Measurements from ENCODE around the gene COPE. TPM values are rescaled to one million over a fixed set of nuclear protein-coding genes. Genes with fewer than 3 reads are reported as not detected.

The COPE gene
- total and polyA plus RNA-seq, 2 of the 8 experiments (the other 6 are each of a cell fraction or from before 2014, with no cell fraction given): 178 to 356 TPM

DNA sequence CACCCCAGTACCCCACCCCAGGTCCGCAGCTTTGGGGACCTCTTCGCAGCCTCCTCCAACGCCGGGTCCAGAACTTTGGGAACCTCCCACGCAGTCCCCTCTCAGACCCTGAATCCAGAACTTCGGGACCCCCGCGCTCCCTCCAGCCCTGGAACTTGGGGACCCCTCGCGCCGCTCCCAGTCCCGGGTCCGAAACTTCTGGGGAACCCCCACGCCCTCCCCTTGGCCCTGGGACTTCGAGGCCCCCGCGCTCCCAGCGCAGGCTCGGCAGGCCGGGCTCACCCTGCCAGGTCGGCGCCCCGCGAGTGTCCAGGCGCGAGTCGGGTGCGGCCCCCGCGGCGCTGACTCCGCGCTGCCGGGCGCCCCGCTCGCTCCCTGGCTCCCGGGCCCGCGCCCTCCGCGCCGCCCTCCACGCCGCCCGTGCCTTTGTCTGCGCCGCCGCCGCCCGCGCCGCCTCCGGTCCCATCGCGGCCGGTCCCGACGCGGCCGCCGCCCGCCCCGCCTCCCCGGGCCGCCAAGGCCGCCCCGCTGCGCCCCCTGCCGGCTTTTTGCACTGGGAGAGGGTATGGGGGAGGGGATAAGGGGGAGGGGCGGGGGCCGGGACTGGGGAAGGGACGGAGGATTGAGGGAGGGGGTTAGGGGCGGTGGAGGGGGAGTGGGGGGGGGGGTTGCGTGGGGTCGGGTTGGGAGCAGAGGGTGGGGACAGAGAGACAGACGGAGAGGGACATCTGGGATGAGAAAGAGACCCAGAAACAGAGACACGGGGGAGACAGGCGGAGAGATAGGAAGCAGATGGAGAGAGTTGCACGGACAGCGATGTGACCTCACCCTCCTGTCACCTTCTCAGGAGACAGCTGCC lies 21.8 kb upstream of the COPE start, which contains the start of gene HOMER3:
Gene HOMER3 (minus strand): TSS at position 449 of the 859 bp plus-strand sequence. CDS start 2,235 bp downstream, outside the sequence.
- Histone ChIP-seq H2AK5ac (ENCODE audit: low read depth, low read length) (no peak within 1 kb of the TSS; the same call in 1 of the 2 replicates), H3K4me1 (replicated peaks in 1 of 4; ENCODE audit: control insufficient read depth in 3 of 4, insufficient read depth in 4 of 4, low read length in 3 of 4) (peaks cover 5 to 18% (median 9%) of the 10 kb centered on the region in 4 experiments), H3K27ac (ENCODE audit: low read depth, low read length) (no peak within 1 kb of the TSS; the same call in 1 of the 2 replicates), H3K4me2 (ENCODE audit: insufficient read depth in 1 of 2, low read depth in 2 of 2, low read length in 2 of 2) (peak within 1 kb of the TSS; percentile 70 to 80), H2BK120ac (replicated peaks; ENCODE audit: low read depth, low read length) (peak within 1 kb of the TSS; percentile 54), H3K79me1 (ENCODE audit: low read depth, low read length) (peaks cover 3% of the 10 kb centered on the region; the same call in 1 of the 2 replicates), H3K56ac (replicated peaks; ENCODE audit: insufficient read length, low read depth, low read length) (peak within 1 kb of the TSS; percentile 39), H2AFZ (ENCODE audit: low read length) (no peak within 1 kb of the TSS), H2BK5ac (ENCODE audit: low read depth, low read length) (no peak within 1 kb of the TSS), H3K9me3 (ENCODE audit: insufficient read depth in 2 of 2, low read depth in 1 of 2, low read length in 1 of 2) (no peaks in the 10 kb centered on the region), H4K8ac (ENCODE audit: extremely low read depth, insufficient read depth, low read length) (peak within 1 kb of the TSS; percentile 78), H4K91ac (replicated peaks; ENCODE audit: insufficient read length, low read length) (peak within 1 kb of the TSS; percentile 83), H3K18ac (ENCODE audit: extremely low read depth, low read length) (peak within 1 kb of the TSS; percentile 78), H4K20me1 (replicated peaks in 1 of 2; ENCODE audit: control insufficient read depth in 1 of 2, insufficient read depth in 2 of 2, low read length in 2 of 2) (peaks cover 1 to 2% of the 10 kb centered on the region in 2 experiments), H2BK12ac (ENCODE audit: low read depth, low read length) (peak within 1 kb of the TSS; percentile 52; the same call in 1 of the 2 replicates), H3K79me2 (ENCODE audit: control insufficient read depth in 1 of 2, insufficient read depth in 2 of 2, low read length in 2 of 2) (peaks cover 0 to 5% of the 10 kb centered on the region in 2 experiments; a peak in 1 of 4 replicates), H3K23ac (ENCODE audit: insufficient read length) (no peak within 1 kb of the TSS), H3K14ac (ENCODE audit: insufficient read length) (no peak within 1 kb of the TSS), H4K5ac (ENCODE audit: insufficient read length, low read depth, low read length) (peak within 1 kb of the TSS; percentile 49), H3K4me3 (ENCODE audit: extremely low read depth in 1 of 4, insufficient read depth in 2 of 4, low read depth in 3 of 4, low read length in 4 of 4) (peak within 1 kb of the TSS; percentile 45 to 77 (median 66)), H2BK20ac (ENCODE audit: low read length) (no peak within 1 kb of the TSS), H3K27me3 (replicated peaks in 1 of 4; ENCODE audit: control insufficient read depth in 3 of 4, extremely low read depth in 1 of 4, insufficient read depth in 3 of 4, low read length in 3 of 4) (no peaks in the 10 kb centered on the region), H3K36me3 (ENCODE audit: control insufficient read depth in 2 of 4, insufficient read depth in 4 of 4, low read length in 3 of 4) (peaks cover 2 to 15% (median 4%) of the 10 kb centered on the region in 4 experiments; a peak in 4 of 8 replicates), H2BK15ac (ENCODE audit: low read length) (peak within 1 kb of the TSS; percentile 4; the same call in 1 of the 2 replicates), H3K9ac (replicated peaks in 1 of 4; ENCODE audit: extremely low read depth in 1 of 4, low read depth in 3 of 4, low read length in 3 of 4) (peak within 1 kb of the TSS in 3 of 4 experiments; percentile 48 to 89 (median 48); a peak in 5 of 7 replicates), H3K4ac (replicated peaks; ENCODE audit: insufficient read length, low read depth, low read length) (no peak within 1 kb of the TSS), H3K23me2 (ENCODE audit: low read depth, low read length) (peaks cover 10% of the 10 kb centered on the region; the same call in 1 of the 2 replicates)
- ChIA-PET CTCF (ENCODE audit: partially characterized antibody) (interaction anchor here (0.8 to 1.4 kb wide), 5 partner anchors 14 to 86 kb away, joined by 3 to 6 read pairs (median 3); no protein-coding TSS in a partner anchor), POLR2A (ENCODE audit: partially characterized antibody) (interaction anchor here (1.0 to 2.2 kb wide), 9 partner anchors 8 to 47 kb away, joined by 3 to 18 read pairs (median 8); partner anchors contain the start of genes COPE and DDX49)
- 9% methylated on average over 8 of the region's 81 CpGs; no CpG with 5 or more reads in 1 of the 2 experiments for WGBS, 2 experiments (ENCODE audit: extremely low coverage in 1 of 2, insufficient coverage in 1 of 2, insufficient read length in 1 of 2, insufficient replicate concordance in 2 of 2, low coverage in 1 of 2, low lambda C conversion rate in 2 of 2, missing lambda C conversion rate in 1 of 2)
- DNase-seq (ENCODE audit: low read depth in 1 of 2, low spot score in 2 of 2): peak in 1 of 2 experiments; percentile 85
- no peak for FAIRE-seq
- TF ChIP-seq SIN3A (conservative IDR thresholded peaks at IDR 0.05 in 1 of 2, IDR thresholded peaks at IDR 0.05 in 1 of 2; ENCODE audit: low read depth in 1 of 2, low read length in 2 of 2): 0 out of 4 replicates have a peak, but pooled peaks of 1 of the 2 experiments have one; percentile 2
- TF ChIP-seq GABPA (IDR thresholded peaks at IDR 0.05; ENCODE audit: borderline replicate concordance, insufficient read depth, low read length): no peak
- no peak for TF ChIP-seq SIRT6 (IDR thresholded peaks at IDR 0.05; ENCODE audit: low read length)
- TF ChIP-seq BACH1 (IDR thresholded peaks at IDR 0.05; ENCODE audit: low read length): no peak
- TF ChIP-seq EGR1 (IDR thresholded peaks at IDR 0.05; ENCODE audit: borderline replicate concordance, low read depth, low read length): 0 out of 2 replicates have a peak, but pooled peaks have one; percentile 27
- 0 out of 2 replicates have a peak, but pooled peaks have one; percentile 18 for TF ChIP-seq PHF8 (conservative IDR thresholded peaks at IDR 0.05; ENCODE audit: low read depth, low read length)
- TF ChIP-seq, protein P1, sequence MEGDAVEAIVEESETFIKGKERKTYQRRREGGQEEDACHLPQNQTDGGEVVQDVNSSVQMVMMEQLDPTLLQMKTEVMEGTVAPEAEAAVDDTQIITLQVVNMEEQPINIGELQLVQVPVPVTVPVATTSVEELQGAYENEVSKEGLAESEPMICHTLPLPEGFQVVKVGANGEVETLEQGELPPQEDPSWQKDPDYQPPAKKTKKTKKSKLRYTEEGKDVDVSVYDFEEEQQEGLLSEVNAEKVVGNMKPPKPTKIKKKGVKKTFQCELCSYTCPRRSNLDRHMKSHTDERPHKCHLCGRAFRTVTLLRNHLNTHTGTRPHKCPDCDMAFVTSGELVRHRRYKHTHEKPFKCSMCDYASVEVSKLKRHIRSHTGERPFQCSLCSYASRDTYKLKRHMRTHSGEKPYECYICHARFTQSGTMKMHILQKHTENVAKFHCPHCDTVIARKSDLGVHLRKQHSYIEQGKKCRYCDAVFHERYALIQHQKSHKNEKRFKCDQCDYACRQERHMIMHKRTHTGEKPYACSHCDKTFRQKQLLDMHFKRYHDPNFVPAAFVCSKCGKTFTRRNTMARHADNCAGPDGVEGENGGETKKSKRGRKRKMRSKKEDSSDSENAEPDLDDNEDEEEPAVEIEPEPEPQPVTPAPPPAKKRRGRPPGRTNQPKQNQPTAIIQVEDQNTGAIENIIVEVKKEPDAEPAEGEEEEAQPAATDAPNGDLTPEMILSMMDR (IDR thresholded peaks at IDR 0.05; ENCODE audit: control extremely low read depth in 1 of 3, insufficient read depth in 1 of 3, low read depth in 1 of 3, low read length in 3 of 3): peak in 2 of 3 experiments; percentile 40 to 42; a peak in 3 of 4 replicates
